LoVo (cell line): ENCODE results near the gene SYNGAP1.
"Not testable (repeated sequence)": the region's sequence is repeated elsewhere in the genome, so short reads cannot be mapped to it uniquely, and the experiment has no call there.

Experiments
- DNase-seq: peaks from one replicate; pipeline ENCODE4 v3.0.0-alpha.2; 2016; ENCODE audit warnings: low spot score

Gene SYNGAP1

DNA sequence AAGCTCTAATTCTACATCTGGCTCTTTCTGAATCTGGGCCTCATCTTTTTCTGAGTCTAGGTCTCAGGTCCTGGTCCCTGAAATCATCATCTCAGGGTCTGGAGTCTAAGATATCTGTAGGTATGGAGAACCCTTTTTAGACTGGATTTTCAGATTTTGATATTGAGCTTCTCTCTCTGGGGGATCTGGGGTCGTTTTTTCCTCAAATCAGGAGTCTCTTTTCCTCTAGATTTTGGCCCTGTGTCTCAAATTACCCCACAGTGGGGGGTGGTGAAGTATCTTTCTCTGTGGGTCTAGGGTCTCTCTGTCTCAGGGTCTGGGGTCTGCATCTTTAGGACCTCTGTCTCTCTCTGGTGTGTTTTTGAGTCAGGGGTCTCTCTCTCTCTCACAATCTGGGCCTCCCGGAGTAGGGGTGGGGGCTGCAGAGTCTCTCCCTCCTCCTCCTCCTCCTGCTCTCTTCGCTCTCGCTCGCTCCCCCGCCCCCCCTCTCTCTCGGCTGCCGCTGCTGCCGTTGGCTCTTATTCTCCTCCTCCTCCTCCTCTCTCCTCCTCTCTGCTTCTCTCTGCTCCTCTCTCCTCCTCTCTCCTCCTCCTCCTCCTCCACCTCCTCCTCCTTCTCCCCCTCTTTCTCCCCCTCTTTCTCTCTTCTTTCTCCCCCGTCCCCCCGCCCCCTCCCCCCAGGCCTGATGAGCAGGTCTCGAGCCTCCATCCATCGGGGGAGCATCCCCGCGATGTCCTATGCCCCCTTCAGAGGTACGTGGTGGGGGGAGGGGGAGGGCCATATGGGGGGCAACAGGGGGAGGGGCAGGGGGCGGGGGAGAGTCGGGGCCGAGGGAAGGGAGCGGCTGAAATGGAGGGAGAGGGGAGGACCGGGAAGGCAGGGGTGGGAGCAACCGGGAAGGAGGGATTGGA is at the start of gene SYNGAP1:
Gene SYNGAP1, plus strand, starts transcription at position 486 of the 911 bp plus-strand sequence. Its CDS starts 200 bp downstream, at position 686.
- DNase-seq = no peak

DNA sequence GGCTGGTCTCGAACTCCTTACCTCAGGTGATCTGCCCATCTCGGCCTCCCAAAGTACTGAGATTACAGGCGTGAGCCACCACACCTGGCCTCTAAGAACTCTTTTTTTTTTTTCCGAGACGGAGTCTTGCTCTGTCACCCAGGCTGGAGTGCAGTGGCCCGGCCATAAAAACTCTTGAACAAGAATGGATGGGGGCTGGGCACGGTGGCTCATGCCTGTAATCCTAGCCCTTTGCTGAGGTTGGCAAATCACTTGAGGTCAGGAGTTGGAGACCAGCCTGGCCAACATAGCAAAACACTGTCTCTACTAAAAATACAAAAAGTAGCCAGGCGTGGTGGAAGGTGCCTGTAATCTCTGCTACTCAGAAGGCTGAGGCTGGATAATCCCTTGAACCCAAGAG is 48.0 kb upstream of the SYNGAP1 start:
- DNase-seq = not testable (repeated sequence)

DNA sequence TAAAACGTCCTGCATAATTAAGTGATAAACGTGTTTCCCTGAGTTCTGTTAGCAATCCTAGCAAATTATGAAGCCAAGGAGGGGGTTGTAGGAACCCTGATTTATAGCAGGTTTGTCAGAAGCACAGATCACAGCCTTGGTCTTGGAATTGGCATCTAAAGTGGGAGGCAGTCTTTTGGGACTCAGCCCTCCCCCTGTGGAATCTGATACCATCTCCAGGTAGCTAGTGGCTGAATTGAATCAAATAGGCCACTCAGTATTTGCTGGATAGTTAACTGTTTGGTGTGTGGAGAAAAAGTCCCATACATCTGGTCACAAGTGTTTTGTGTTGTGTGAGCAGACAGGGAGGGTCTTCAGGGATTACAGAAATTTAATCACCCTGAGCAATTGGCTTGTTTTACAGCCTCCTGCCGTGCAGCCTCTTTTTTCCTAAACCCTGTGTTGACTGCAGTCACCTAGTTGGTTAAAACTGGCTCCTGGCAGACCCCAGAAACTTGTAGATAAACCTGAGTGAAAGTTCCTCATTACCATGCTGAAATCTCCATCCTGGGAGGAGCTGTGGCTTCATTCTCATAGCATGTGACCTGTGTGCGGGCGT is 47.2 kb upstream of the SYNGAP1 start:
- no peak for DNase-seq

DNA sequence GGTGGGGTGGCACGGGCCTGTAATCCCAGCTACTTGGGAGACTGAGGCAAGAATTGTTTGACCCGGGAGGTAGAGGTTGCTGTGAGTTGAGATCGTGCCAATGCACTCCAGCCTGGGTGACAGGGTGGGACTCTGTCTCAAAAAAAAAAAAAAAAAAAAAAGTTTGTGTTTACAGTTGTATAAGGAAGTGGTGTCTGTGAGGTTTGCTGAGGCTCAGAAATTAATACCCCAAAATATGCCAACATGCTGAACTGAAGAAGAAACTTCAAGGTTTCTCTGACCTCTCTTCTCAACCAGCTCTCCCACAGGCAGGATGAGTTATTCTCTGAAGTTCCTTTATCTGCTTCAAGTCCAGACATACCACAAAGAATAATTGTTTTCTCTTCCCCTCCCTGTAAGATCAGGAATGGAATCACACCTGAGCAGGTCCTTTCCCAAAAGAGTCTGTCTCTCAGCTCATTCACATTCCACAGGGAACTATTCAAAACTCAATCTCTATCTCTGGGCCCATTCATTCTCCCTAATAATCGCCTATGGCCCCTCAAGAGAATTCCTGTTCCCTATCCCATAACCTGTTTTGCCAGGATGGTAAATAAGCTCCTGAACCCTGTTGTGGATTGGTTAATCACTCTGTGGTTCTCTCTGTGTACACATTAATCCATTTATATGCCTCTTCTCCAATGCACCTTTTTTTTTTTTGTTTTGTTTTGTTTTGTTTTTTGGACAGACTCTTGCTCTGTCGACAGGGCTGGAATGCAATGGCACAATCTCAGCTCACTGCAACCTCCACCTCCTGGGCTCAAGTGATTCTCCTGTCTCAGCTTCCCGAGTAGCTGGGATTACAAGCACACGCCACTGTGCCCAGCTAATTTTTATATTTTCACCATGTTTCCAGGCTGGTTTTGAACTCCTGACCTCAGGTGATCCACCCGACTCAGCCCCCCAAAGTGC is 45.6 kb upstream of the SYNGAP1 start:
- no peak for DNase-seq

DNA sequence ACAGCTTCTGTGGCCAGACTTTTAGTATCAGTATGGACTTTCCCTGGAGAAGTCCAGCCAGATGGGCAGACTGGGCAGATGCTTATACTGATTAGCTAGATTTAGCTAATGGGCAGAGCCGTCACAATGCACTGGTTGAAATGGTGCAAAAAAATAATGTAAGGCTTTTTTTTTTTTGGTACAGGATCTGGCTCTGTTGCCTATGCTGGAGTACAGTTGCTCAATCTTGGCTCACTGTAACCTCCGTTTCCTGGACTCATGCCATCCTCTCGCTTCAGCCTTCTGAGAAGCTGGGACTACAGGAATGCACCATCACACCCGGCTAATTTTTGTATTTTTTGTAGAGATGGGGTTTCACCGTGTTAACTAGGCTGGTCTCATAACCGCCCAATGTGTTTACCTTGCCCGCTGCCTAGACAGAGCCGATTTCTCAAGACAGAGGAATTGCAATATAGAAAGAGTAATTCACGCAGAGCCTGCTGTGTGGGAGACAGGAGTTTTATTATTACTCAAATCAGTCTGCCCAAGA is 44.7 kb upstream of the SYNGAP1 start:
- DNase-seq = no peak

DNA sequence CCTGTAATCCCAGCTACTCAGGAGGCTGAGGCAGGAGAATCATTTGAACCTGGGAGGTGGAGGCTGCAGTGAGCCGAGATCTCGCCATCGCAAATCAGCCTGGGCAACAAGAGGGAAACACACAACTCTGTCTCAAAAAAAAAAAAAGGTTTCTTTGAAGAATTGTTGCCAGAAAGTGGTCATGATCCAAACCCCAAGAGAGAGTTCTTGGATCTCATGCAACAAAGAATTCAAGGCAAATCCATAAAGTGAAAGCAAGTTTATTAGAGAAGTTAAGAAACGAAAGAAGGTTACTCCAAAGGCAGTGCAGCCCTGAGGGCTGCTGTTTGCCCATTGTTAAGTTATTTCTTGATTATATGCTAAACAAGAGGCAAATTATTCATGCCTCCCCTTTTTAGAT is 42.7 kb upstream of the SYNGAP1 start:
- DNase-seq = no peak

DNA sequence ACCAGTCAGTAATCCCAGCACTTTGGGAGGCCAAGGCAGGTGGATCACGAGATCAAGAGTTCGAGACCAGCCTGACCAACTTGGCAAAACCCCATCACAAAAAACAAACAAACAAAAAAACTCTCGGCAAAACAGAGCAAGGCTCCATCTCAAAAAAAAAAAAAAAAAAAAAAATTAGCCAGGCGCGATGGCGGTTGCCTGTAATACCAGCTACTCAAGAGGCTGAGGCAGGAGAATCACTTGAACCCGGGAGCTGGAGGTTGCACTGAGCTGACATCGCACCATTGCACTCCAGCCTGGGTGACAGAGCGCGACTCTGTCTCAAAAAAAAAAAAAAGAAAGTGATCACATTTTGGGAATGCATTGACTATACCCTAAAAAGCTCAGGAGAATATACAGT is 40.7 kb upstream of the SYNGAP1 start:
- DNase-seq = not testable (repeated sequence)

DNA sequence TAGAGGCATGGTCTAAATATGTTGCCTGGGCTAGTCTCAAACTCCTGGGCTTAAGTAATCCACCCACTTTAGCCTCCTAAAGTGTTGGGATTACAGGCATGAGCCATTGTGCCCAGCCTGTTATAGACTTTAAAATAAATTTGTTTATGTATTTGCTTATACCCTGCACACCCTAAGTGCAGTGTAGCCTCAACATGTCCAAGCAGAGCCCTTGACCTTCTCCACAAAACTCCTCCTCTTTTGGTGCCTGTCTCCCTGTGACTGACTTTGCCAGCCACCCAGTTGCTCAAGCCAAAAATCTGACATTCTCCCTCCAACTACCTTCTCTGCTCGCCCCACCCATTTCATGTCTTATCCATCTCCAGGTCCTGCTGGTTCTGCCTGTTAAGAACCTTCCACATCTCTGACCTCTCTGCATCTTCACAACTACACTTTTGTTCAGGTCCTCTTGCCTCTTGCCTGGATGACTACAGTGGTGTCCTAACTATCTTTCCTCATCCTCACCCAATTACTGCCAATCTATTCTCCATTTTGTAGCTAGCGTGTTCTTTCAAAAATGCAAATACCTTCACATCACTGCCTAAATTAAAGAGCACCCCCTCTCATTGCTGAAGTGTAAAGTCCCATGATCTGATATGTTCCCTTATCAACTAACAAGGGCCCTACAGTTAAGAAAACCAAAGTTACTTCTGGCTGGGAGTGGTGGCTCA is 39.4 kb upstream of the SYNGAP1 start:
- DNase-seq = no peak

DNA sequence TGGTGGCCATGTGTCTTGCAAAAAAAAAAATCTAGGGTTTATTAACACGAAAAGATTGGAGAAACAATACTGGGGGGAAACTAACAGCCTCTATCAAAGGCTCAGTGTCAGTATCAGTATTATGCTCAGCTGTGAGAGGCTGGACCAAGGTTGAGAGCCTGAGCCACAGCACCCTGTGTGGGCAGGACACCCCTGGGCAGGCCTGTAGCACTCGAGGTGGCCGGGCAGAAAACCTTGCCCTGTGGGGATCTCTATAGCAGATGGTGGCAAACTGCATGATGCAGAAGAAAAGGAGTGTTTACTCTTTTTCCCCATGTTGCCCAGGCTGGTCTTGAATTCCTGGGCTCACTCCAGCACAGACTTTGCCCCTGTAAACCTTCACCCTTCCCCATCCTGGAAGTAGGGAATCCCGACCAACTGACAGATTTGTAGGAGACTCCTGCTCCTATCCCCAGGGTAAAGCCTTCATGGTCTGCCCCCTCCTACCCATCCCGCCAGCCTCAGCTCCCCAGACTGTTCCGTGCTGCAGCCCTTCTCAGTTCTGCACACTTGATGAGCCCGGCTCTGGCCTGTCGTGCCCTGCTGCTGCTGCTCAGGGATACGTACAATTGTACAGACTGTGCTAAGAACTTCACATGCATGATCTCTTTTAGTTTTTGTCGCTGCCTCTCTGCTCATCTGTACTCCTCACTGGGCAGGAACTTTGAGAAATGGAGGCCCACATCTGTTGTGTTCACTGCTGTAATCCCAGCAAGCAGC is 36.3 kb upstream of the SYNGAP1 start:
- no peak for DNase-seq

DNA sequence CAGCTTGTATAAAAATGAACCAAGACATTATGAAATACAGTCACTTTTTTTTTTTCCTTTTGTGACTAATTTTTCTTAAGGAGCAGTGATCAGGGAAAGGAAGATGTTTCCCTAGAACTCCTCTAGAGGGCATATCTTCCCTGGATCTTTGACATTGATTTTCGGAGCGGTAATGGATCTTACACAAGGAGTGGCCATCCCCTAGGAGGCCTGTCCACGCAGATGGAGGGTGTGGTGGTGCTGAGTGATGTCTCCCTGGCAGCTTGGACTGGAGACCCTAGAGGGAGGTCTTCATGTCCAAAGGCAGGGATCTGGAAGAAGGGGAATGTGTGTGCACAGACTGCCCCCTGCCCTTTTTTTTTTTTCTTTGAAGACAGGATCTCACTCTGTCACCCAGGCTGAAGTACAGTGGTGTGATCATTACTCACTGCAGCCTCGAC is 35.3 kb upstream of the SYNGAP1 start:
- no peak for DNase-seq

DNA sequence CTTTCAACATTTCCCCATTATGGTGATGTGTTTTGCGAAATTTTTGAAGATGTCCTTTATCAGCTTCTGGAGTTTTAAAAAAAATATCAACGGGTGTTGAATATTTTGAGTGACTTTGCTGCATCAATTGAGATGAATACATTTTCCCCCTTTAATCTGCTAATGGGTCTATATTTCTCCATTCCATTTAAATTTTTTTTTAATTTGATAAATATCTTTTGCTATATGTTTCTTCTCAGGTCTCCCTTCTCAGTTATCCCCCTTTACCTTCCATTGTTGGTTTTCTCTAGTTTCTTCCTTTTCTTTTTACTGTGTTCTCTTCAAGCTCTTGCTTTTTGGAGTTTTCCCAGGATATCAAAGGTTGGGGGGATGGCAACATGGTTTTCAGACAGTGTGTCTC is 29.7 kb upstream of the SYNGAP1 start:
- DNase-seq = no peak

DNA sequence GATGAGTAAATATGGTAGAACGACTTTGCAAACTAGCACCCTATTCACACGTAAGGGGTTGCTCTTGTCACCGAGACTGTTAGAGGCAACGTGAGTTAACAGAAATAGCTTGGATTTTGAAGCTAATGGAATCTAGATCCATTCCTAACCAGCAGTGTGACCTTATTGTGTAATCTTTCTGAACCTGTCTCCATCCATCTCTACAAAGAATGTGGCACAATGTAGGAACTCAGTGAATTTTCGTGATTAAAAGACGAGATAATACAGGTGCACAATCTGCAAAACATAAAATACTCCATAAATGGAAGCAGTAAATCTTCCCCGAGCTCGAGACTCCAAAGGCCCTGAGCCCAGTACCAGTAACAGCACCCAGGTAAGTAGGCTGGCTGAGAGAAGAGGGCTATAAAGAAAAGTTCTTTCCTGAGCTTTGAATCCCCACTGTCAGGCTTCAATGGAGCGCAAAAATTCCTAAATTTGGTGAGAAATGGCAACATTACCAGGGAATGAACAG is 29.0 kb upstream of the SYNGAP1 start:
- DNase-seq = no peak

DNA sequence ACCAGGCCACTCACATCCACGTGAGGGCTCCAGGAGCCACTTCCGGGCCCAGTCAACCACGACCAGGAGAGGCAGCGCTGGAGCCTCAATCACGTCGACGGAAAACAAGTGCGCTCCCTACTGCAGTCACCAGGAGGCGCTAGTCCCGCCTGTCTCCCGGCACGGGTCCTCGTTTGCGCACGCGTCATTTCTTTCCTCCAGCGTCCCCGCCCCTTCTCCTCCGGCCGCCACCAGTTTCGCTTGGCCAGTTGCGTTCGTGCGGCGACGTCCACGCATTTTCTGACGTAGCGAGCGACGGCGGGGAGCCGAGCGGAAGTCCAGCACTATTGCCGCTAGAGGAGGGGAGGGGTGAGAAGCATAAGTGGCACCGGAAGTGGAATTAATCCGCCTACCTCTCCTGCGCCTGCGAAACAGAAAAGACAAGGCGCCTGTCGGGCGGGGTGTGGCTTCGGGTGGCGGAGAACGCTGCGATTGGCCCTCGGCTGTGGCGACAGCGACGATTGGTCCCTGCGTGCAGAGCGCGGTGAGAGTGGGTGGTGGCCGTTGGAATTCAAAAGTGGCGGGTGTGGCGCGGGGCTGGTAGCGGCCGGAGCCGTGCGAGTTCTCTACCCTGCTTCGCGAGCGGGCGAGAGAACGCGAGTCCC is 28.5 kb upstream of the SYNGAP1 start, which contains the start of gene KIFC1:
Gene KIFC1, plus strand, starts transcription at position 546 of the 644 bp plus-strand sequence. CDS start 163 bp downstream, outside the sequence.
- DNase-seq = peak; percentile 99

DNA sequence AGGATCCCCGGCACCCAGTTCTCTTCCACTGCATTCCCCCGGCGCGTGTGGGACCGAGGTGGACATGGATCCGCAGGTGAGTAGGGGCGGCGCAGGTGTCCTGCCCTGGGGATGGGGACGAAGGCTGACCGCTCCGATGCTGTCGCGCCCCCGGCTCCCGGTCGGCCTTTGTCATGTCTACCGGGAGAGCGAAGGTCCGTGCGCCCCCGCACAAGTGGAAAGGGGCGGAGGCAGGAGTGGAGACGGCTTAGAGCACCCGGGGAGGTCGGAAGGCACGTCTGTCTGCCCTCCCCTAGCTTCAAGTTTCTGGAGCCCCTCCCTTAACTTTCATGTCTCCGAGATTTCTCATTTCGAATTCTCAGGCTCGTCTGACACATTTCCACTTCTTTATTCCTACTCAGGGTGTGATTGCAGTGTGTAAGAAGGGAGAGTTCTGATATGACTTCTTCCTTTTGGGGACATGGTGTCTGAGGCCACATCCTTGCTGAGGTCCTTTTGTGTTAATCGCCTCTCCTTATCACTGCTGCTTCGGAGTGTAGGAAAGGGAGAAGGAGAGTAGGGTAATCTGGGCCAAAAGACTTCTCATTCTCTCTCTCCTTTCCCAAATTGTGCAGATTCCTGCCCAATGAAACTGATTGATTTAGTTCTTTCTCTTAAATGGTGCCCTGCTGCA is 27.8 kb upstream of the SYNGAP1 start:
- no peak for DNase-seq

DNA sequence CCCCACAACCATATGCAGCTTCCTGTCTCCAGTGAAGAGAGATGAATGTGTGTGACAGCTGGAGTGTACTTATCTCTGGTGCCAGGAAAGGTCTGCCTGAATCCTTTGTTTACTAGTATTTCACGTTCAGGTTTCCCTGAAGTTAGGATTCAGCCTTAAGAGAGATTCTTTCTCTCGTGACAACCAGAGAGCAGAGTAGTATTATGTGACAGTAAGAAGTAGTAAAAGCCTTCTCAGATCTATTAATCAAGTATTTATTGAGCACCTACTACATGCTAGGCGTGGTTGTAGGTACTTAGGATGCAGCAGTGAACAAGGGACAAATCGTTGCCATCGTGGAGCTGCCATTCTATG is 27.3 kb upstream of the SYNGAP1 start:
- no peak for DNase-seq

DNA sequence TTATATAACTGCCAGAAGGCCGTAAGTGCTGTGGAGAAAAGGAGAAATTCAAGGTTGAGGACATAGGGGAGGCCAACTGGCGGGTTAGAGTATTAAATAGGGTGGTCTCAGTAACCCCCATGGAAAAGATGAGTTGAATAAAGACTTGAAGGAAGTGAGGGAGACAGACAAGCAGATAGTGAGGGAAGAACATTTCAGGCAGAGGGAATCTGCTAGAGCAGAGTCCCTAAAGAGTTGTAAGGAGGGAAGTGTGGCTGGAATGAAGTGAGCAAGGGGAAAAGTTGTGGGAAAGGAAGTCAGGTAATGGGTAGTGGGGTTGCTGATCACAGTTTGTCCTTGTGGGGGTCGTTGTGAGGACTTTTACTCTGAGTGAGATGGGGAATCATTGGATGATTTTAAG is 26.9 kb upstream of the SYNGAP1 start:
- DNase-seq = no peak

DNA sequence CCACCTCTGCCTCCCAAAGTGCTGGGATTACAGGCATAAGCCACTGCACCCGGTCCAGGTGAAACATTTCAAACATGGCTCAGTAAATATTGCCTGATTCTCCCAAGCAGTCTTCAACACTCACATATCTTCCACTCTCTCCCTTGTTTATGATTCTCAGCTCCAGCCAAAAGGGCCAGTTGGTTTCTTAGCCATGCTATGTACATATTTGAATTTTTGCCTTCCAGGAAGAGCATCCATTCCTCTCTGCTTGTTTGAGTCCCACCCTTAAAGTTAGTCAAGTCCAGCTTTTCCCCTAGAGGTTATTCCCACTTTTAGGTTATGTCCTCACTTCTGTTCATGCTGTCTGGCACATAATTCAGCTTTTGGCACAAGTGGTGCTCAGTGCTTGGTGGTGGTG is 22.3 kb upstream of the SYNGAP1 start:
- DNase-seq = no peak

DNA sequence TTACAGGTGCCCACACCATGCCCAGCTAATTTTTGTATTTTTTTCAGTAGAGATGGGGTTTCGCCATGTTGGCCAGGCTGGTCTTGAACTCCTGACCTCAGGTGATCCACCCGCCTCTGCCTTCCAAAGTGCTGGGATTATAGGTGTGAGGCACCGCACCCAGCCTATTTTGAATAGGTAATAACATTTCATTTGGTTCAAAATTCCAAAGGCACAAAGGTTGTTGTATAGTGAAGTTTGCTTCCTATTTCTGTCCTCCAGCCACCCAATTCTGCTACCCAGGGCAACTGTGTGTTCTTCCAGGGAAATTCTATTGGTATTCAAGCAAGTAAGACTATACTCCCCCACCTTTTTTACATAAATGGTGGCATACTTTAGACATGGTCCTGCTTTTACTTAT is 21.3 kb upstream of the SYNGAP1 start:
- DNase-seq = not testable (repeated sequence)

DNA sequence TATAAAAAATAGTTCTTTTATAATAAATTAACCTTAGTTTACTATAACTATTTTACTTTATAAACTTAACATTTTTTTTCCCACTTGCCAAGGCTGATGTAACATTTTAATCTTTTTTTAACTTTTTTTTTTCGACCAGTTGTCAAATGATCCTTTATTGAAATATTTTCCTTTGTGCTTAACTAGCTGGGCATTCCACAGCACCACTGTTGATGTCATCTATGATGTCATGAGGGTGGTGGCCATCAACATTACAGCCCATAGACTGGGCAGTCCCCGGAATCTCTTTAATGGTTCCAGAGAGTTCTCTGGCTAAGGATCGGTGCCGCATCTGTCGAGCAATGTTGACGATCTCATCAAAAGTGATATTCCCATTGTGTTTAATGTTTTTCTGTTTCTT is 20.0 kb upstream of the SYNGAP1 start:
- not testable (repeated sequence) for DNase-seq
